Colonic mucosa (tissue), 4 donors: Measurements from ENCODE around the gene CDH4. TPM values are rescaled to one million over a fixed set of nuclear protein-coding genes. Genes with fewer than 3 reads are reported as not detected.

Source experiments
- DNase-seq: peaks from one replicate; pipeline ENCODE4 v3.0.0-alpha.2; 2020
- H3K27ac ChIP-seq: fragments of 200-600 bp; one replicate; pipeline ENCODE4 v1.8.0; 2021
- H3K27me3 ChIP-seq: fragments of 200-600 bp; one replicate; pipeline ENCODE4 v1.8.0; 2021
- H3K36me3 ChIP-seq: fragments of 200-600 bp; one replicate; pipeline ENCODE4 v1.8.0; 2021
- H3K4me1 ChIP-seq: fragments of 200-600 bp; one replicate; pipeline ENCODE4 v1.8.0; 2021; ENCODE audit warnings: mild to moderate bottlenecking
- H3K4me3 ChIP-seq: fragments of 200-600 bp; one replicate; pipeline ENCODE4 v1.8.0; 2021
- H3K9ac ChIP-seq, 2 donors: one replicate each; pipeline ENCODE4 v1.7.0; 2013; ENCODE audit warnings: control low read depth in 2 of 2, low read depth in 2 of 2, low read length in 2 of 2
- H3K9me3 ChIP-seq: fragments of 200-600 bp; one replicate; pipeline ENCODE4 v1.8.0; 2021
- intact Hi-C: fragments of 100-400 bp; cut with DNase I; formaldehyde crosslinking; loops from one replicate; pipeline ENCODE4 v1.14.1; 2022
- total RNA-seq, 2 donors: library from RNA; stranded (reverse); fragmentation: NEBNext Ultra II Directional in 1 of 2; extraction: Animal tissue kit (Norgen Biotek cat#: 25700) in 1 of 2; gene quantifications; one replicate each; pipeline ENCODE4 v1.2.1, GENCODE V29; 2021
- TF ChIP-seq, protein P1 (sequence below): fragments of 200-600 bp; IDR thresholded peaks from one replicate; pipeline ENCODE4 v1.8.0; 2022; ENCODE audit warnings: antibody characterized with exemption, mild to moderate bottlenecking
- donor health status: healthy.
- donor health status: DM: no; HTN: no; CAD: no.
- donor health status: DM: no; HTN: no; CAD: no.

The CDH4 gene
- total RNA-seq, 2 donors from 2014 or later = 0.08 TPM; not detected in 1

DNA sequence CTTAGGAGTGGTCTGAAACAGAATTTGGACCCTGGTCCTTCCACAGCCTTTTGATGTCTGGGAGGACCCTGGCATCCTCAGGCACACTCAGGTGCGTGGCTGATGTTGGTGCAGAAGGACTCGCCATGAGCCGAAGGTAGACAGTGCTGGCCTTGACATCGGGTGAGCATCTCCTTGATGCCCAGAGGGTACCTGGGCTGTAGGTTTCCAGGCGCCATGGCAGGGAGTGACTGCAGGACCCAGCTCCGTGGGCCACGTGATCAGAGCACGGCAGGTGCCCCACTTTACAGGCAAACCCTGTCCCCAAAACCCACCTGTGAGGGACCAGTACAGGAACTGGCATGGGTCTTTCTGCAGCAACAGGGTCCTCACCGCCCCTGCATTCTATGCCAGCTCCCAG, 319.2 kb downstream of the CDH4 start:
- no peak overlapping the region for H3K27ac ChIP-seq
- TF ChIP-seq, protein P1, sequence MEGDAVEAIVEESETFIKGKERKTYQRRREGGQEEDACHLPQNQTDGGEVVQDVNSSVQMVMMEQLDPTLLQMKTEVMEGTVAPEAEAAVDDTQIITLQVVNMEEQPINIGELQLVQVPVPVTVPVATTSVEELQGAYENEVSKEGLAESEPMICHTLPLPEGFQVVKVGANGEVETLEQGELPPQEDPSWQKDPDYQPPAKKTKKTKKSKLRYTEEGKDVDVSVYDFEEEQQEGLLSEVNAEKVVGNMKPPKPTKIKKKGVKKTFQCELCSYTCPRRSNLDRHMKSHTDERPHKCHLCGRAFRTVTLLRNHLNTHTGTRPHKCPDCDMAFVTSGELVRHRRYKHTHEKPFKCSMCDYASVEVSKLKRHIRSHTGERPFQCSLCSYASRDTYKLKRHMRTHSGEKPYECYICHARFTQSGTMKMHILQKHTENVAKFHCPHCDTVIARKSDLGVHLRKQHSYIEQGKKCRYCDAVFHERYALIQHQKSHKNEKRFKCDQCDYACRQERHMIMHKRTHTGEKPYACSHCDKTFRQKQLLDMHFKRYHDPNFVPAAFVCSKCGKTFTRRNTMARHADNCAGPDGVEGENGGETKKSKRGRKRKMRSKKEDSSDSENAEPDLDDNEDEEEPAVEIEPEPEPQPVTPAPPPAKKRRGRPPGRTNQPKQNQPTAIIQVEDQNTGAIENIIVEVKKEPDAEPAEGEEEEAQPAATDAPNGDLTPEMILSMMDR = no peak
- H3K27me3 ChIP-seq = no peaks in the 10 kb centered on the region

DNA sequence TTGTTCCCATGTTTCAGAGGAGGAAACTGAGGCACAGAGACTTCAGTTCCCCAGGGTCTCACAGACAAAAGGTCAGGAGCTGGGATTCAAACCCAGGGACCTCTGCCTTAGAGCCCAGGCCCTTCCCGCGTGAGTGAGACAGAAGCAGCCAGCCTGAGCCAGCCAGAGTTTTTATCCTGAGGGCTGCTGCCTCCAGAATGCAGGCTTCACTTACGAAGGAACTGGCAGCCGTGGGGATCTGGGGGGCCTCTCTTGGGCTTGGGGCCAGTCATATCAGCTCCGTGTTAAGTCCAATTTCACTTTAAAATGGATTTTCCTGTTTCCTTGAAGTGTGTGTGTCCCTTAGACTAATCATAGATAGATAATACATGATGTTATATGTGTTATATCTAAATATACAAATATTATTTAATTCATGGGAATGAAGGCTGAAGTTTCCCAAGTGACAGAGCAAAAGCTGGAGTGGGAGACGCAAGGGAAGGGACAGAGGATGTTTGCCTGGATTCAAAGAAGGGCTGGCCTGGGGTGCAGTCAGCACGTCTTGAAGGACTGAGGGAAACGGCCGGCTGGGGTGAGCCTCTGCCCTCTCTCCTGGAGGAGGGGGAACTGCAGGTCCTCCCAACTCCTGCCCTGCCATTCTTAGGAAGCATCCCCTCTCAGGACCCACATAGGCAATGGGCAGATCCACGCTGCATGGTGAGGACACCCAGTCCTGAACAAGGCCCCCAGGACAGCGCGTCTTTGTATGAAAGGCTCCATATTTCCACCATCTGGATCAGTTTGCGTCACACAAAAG, 320.1 kb downstream of the CDH4 start:
- intact Hi-C loops = no loop called here
- no peak overlapping the region for H3K27ac ChIP-seq
- no peak for DNase-seq
- no peak overlapping the region for H3K4me3 ChIP-seq
- no peaks in the 10 kb centered on the region for H3K4me1 ChIP-seq
- H3K9me3 ChIP-seq = no peaks in the 10 kb centered on the region
- no peaks in the 10 kb centered on the region for H3K27me3 ChIP-seq
- H3K9ac ChIP-seq = no peak overlapping the region
- TF ChIP-seq, protein P1 = no peak
- H3K36me3 ChIP-seq = no peaks in the 10 kb centered on the region

More for the DNA sequence above, 319.2 kb downstream of the CDH4 start:
- H3K36me3 ChIP-seq = no peaks in the 10 kb centered on the region
- no peak overlapping the region for H3K9ac ChIP-seq
- no peak for DNase-seq
- no peaks in the 10 kb centered on the region for H3K4me1 ChIP-seq
- H3K9me3 ChIP-seq = no peaks in the 10 kb centered on the region
- no peak overlapping the region for H3K4me3 ChIP-seq
- intact Hi-C loops = no loop called here

DNA sequence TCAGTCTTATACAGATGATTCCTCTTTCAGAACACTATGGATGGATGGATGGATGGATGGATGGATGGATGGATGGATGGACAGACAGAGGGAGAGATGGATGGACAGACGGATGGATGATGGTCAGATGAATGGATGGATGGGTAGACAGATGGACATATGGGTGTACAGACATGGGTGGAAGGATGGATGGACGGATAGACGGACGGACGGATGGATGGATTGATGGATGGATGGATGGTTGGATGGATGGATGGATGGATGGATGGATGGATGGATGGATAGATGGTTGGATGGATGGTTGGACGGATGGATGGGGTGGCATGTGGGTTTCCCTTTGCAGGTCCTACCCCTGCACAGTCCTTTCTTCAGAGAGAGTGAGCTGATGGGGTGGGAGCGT, 320.7 kb downstream of the CDH4 start:
- intact Hi-C loops = no loop called here
- H3K9ac ChIP-seq = no peak overlapping the region
- no peak overlapping the region for H3K4me3 ChIP-seq
- H3K27me3 ChIP-seq = no peaks in the 10 kb centered on the region
- DNase-seq = no peak
- H3K27ac ChIP-seq = no peak overlapping the region
- TF ChIP-seq, protein P1 = no peak
- H3K36me3 ChIP-seq = no peaks in the 10 kb centered on the region
- H3K9me3 ChIP-seq = no peaks in the 10 kb centered on the region
- H3K4me1 ChIP-seq = no peaks in the 10 kb centered on the region

DNA sequence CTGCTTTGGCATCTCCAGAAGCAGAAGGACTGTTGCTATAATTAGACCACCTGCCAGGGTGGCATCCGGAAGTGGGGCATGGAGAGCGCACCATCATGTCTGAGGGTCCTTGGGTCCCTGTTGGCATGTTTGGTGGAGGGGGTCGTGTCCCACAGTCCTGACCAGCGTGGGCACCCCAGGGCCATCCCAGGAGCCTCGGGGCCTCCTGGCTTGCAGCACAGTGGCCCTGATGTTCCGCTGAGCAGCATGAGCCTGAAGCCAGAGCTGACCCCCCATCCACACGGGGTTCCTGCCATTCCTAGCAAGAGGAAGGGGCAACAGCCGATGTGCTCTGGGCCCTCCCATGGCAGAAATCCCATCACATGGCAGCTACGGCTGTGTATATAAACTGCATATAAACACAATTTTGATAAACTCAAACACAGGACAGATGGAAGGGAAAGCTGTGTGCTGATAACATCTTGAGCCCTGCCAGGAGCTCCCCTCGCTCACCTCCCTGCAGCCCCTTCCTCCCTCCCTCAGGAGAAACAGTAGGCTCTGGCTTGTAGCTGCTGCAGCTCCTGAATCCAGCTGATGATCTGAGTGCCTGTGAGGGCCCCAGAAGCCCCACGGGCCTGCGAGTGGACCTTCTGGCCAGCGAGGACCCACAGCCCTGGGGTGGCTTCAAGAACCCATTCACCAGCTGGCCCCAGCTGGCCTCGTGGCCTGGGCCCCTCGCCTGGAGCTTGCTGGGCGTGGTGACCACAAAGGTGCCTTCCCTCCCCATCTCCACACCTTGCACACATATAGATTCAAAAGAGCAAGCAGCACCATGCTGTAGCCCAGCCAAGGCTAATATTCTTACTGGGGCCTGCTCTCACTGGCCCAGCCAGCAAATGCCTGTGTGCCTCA, 321.6 kb downstream of the CDH4 start:
- Histone ChIP-seq H3K4me3 (no peak overlapping the region), H3K27ac (no peak overlapping the region), H3K4me1 (no peaks in the 10 kb centered on the region), H3K27me3 (no peaks in the 10 kb centered on the region), H3K36me3 (no peaks in the 10 kb centered on the region), H3K9ac (no peak overlapping the region), H3K9me3 (no peaks in the 10 kb centered on the region)
- intact Hi-C loops = no loop called here
- DNase-seq = no peak
- TF ChIP-seq, protein P1 = no peak

DNA sequence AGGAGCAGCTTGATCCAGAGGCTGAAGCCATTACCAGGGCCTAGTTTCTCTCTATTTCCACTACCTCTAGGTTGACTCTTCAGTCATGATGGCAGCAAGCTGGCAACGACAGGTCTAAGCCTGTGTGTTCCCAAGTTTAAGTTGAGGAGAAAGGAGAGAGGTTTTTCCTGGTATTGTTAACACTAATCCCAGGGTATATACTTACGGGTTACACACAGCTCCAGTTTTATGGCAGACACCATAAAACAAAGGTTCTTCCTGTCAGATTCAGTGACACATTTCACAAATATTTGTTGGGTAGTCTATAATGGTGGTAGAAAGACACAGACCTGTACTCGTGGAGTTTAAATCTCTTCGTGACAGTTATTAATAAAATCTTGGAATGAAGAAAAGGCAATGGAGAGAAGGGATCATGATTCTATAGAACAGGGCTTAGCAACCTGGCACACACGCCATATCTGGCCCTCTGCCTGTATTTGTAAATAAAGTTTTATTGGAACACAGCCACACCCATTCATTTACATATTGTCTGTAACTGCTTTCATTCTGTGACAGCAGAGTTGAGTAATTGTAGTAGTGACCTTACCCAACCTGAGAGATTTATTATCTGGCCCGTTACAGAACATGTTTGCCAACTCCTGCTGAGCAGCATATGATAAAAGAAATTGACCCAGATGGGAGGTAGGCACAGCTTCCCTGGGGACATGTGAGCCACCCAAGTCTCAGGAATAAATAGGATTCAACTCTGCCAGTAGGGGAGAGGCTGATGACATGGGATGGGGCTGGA, 323.3 kb downstream of the CDH4 start:
- no peak for DNase-seq
- no peak overlapping the region for H3K27ac ChIP-seq
- H3K9ac ChIP-seq = no peak overlapping the region
- H3K36me3 ChIP-seq = no peaks in the 10 kb centered on the region
- no peaks in the 10 kb centered on the region for H3K27me3 ChIP-seq
- intact Hi-C loops = no loop called here
- H3K4me3 ChIP-seq = no peak overlapping the region
- no peaks in the 10 kb centered on the region for H3K9me3 ChIP-seq
- no peaks in the 10 kb centered on the region for H3K4me1 ChIP-seq
- TF ChIP-seq, protein P1 = no peak
